Measurements from ENCODE around the gene MKLN1. TPM values are rescaled to one million over a fixed set of nuclear protein-coding genes. Genes with fewer than 3 reads are reported as not detected.
"Not testable (repeated sequence)": the region's sequence is repeated elsewhere in the genome, so short reads cannot be mapped to it uniquely, and the experiment has no call there.

MKLN1 gene
- total RNA-seq, 2 experiments from 2014 or later, result 35.5 to 41.4 TPM

DNA sequence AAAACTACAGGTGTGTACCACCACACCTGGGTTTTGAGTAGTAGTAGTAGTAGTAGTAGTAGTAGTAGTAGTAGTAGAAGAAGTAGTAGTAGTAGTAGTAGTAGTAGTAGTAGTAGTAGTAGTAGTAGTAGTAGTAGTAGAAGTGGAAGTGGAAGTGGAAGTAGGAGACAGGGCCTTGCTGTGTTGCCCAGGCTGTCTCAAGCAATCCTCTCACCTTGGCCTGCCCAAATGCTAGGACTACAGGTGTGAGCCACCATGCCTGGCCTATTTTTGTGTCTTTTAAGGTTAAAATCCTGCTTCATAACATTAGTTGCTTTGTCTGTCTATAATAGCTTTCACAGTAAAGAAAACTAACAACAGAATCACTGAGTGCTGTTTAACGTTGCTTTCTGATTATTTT is 117.0 kb downstream of the MKLN1 start:
- CTCF ChIA-PET, result no interaction called here
- Mint-ChIP-seq H3K27ac (no peak overlapping the region), H3K36me3 (peaks cover 29% of the 10 kb centered on the region), H3K4me1 (no peaks in the 10 kb centered on the region), H3K4me3 (no peak overlapping the region), H3K9me3 (ENCODE audit: low read depth) (peaks cover 15% of the 10 kb centered on the region), H3K27me3 (no peaks in the 10 kb centered on the region)
- no peak for DNase-seq
- ATAC-seq, result no peak

DNA sequence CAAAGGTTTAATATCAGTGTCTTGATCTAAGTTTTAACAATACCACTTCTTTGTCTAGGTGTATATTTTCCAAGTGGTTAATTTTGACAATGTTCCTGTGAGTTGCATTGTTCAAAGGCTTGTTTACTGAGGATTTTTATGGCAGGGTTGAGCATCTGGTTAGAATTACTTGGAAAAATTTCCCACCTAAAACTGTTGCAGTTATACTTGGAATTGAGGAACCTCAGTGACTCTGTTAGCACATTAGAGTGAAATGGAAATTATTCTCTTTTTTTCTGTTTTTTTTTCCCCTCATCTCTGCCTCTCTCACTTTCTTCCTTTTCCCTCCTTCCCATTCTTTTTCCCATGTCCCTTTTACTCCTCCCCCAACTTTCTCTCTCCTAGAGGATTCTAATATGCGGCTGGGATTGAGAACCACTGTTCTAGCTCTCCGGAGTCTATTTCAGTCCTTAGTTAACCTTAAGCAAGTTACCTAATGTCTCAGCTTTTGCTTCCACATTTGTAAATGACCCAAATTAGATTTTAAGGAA is 121.8 kb downstream of the MKLN1 start:
- H3K36me3 Mint-ChIP-seq, result peaks cover 14% of the 10 kb centered on the region

DNA sequence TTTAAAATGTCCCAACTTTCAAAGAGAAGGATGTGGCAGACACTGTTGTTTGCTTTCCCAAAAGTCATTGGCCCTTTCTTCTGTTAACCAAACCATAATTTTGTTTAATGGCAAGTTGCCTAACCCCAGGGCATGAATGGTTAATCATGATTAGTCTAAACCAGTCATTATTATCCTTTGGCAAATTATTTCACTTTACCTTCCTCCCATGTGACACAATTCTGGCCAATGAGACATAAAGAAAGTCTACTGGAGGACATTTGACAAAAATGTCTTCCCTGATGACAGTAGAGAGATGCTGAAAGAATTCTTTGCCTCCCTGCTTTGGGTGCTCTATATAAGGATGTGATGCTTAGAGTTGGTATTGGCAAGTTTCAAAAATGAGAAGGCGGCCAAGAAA is 126.8 kb downstream of the MKLN1 start:
- DNase-seq (no peak), ATAC-seq (no peak)
- Mint-ChIP-seq H3K4me3 (no peak overlapping the region), H3K27me3 (no peaks in the 10 kb centered on the region), H3K4me1 (no peaks in the 10 kb centered on the region), H3K9me3 (ENCODE audit: low read depth) (no peaks in the 10 kb centered on the region), H3K27ac (no peak overlapping the region), H3K36me3 (peaks cover 21% of the 10 kb centered on the region)
- CTCF ChIA-PET, result no interaction called here

More for the DNA sequence above, 121.8 kb downstream of the MKLN1 start:
- Mint-ChIP-seq H3K4me1 (no peaks in the 10 kb centered on the region), H3K4me3 (no peak overlapping the region), H3K9me3 (ENCODE audit: low read depth) (no peaks in the 10 kb centered on the region), H3K27me3 (no peaks in the 10 kb centered on the region), H3K27ac (no peak overlapping the region)
- ATAC-seq (no peak), DNase-seq (no peak)
- CTCF ChIA-PET, result no interaction called here

DNA sequence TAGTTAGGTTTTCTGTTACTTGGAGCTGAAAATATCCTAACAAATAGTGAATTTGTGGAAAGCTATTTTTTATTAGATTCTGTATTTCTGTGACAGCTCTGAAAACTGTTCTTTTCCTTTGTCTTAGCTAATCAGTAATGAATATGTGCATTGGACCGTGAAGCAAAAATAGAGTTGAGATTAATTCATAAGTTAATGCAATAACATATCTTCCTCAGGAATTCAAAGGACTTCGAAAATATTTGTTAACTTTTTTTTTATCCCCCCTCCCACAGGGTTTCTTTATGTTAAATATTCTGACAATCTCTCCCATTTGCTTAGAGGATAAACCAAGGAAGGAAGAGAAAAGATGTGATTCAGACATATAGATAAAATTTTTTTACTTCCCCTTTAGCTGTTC is 127.3 kb downstream of the MKLN1 start:
- ATAC-seq (no peak), DNase-seq (no peak)
- no peaks in the 10 kb centered on the region for H3K9me3 Mint-ChIP-seq (ENCODE audit: low read depth)
- H3K4me3 Mint-ChIP-seq, result no peak overlapping the region
- CTCF ChIA-PET, result no interaction called here
- H3K4me1 Mint-ChIP-seq, result no peaks in the 10 kb centered on the region
- no peaks in the 10 kb centered on the region for H3K27me3 Mint-ChIP-seq
- H3K27ac Mint-ChIP-seq, result no peak overlapping the region
- peaks cover 19% of the 10 kb centered on the region for H3K36me3 Mint-ChIP-seq

DNA sequence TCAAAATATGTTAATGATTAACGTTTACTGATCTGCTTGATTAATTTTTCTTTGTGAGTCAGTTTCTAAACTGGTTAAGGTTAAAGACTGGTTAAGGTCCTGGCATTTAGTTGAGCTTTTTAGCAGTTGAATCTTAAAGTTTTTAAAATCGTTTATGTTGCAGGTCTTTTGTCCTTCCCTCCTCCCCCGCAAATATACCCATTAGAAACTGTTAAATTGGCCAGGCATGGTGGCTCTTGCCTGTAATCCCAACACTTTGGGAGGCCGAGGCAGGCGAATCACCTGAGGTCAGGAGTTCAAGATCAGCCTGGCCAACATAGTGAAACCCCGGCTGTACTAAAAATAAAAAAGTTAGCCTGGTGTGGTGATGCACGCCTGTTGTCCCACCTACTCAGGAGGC is 127.9 kb downstream of the MKLN1 start:
- peaks cover 19% of the 10 kb centered on the region for H3K36me3 Mint-ChIP-seq
- DNase-seq (no peak), ATAC-seq (no peak)
- CTCF ChIA-PET, result no interaction called here
- H3K27me3 Mint-ChIP-seq, result no peaks in the 10 kb centered on the region
- H3K4me1 Mint-ChIP-seq, result no peaks in the 10 kb centered on the region
- no peak overlapping the region for H3K4me3 Mint-ChIP-seq
- H3K9me3 Mint-ChIP-seq (ENCODE audit: low read depth), result no peaks in the 10 kb centered on the region
- no peak overlapping the region for H3K27ac Mint-ChIP-seq

DNA sequence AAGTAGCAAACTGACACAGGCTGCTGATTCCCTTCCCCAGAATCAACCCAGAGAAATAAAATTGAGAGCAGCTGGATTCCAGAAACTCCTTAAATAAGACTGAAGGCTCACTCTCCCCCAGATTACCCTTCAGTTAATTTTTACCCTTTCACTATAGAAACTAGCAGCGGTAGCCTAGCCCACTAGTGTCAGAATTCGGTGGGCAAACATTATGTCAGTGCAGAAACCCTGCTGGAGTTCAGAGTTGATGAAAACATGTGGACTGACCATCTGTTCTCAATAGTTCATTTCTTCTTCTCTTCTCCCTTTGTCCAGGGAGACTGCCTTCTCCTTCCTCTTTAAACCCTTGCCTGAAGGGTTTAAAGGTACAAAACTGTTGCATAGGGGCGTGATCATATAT is 128.7 kb downstream of the MKLN1 start:
- no peak for ATAC-seq
- Mint-ChIP-seq H3K27ac (no peak overlapping the region), H3K4me3 (no peak overlapping the region), H3K36me3 (peaks cover 21% of the 10 kb centered on the region), H3K27me3 (no peaks in the 10 kb centered on the region), H3K4me1 (no peaks in the 10 kb centered on the region), H3K9me3 (ENCODE audit: low read depth) (no peaks in the 10 kb centered on the region)
- DNase-seq, result no peak
- CTCF ChIA-PET, result no interaction called here

DNA sequence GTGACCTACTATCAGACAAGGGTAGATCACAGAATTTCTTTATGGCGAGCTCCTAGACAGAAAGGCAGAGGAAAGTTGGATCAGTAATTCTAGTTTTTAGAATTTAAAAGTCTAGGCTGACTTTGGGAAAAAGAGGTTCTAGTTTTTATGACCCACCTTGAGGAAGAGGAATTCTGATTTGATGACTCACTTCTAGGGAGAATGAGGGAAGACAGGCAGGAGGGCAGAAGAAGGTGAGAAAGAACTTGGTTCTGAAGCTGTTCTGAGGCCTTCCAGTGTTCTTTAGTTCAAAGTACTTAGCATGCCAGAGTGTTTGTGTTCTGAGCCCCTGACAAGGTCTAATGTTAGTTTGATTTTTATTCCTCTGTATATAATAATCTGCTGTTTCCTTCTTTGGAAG is 131.6 kb downstream of the MKLN1 start:
- no peak overlapping the region for H3K4me3 Mint-ChIP-seq
- CTCF ChIA-PET, result interaction anchor here (1.0 kb wide), 1 partner anchor 49 kb away, joined by 3 read pairs; no protein-coding TSS in a partner anchor
- peaks cover 27% of the 10 kb centered on the region for H3K36me3 Mint-ChIP-seq
- DNase-seq (no peak), ATAC-seq (no peak)
- H3K27me3 Mint-ChIP-seq, result no peaks in the 10 kb centered on the region
- H3K27ac Mint-ChIP-seq, result no peak overlapping the region
- no peaks in the 10 kb centered on the region for H3K9me3 Mint-ChIP-seq (ENCODE audit: low read depth)
- H3K4me1 Mint-ChIP-seq, result no peaks in the 10 kb centered on the region

DNA sequence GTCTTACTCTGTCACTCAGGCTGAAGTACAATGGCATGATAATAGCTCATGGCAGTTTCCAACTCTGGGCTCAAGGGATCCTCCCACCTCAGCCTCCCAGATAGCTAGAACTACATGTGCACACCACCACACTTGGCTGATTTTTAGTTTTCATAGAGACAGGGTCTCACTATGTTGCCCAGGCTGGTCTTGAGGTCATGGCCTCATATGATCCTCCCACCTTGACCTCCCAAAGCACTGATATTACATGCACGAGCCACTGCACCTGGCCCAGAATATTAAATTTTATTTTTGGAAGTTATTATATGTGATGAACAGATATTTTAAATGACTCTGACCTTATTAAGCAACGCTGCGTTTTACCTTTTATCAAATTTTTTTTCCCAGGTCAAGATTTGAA is 134.4 kb downstream of the MKLN1 start:
- no peak overlapping the region for H3K27ac Mint-ChIP-seq
- no peak overlapping the region for H3K4me3 Mint-ChIP-seq
- no peaks in the 10 kb centered on the region for H3K9me3 Mint-ChIP-seq (ENCODE audit: low read depth)
- no peak for ATAC-seq
- DNase-seq, result no peak
- peaks cover 30% of the 10 kb centered on the region for H3K36me3 Mint-ChIP-seq
- no peaks in the 10 kb centered on the region for H3K4me1 Mint-ChIP-seq
- CTCF ChIA-PET, result no interaction called here
- H3K27me3 Mint-ChIP-seq, result no peaks in the 10 kb centered on the region

DNA sequence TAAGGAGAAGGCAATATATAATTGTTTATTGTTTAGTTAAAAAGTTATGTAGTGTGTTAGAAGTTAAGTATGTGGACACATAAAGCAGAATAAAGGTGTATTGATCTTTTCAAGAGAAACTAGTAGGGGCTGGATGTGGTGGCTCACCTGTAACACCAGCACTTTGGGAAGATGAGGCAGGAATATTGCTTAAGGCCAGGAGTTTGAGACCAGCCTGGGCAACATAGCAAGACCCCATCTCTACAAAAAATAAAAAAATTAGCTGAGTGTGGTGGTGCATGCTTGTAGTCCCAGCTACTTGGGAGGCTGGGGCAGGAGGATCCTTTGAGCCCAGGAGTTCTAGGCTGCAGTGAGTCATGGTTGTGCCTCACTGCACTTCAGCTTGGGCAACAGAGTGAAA is 135.0 kb downstream of the MKLN1 start:
- peaks cover 31% of the 10 kb centered on the region for H3K36me3 Mint-ChIP-seq
- H3K4me1 Mint-ChIP-seq; H3K27me3 Mint-ChIP-seq; ATAC-seq; H3K27ac Mint-ChIP-seq; H3K4me3 Mint-ChIP-seq; CTCF ChIA-PET; H3K9me3 Mint-ChIP-seq (ENCODE audit: low read depth); DNase-seq: not testable (repeated sequence)

DNA sequence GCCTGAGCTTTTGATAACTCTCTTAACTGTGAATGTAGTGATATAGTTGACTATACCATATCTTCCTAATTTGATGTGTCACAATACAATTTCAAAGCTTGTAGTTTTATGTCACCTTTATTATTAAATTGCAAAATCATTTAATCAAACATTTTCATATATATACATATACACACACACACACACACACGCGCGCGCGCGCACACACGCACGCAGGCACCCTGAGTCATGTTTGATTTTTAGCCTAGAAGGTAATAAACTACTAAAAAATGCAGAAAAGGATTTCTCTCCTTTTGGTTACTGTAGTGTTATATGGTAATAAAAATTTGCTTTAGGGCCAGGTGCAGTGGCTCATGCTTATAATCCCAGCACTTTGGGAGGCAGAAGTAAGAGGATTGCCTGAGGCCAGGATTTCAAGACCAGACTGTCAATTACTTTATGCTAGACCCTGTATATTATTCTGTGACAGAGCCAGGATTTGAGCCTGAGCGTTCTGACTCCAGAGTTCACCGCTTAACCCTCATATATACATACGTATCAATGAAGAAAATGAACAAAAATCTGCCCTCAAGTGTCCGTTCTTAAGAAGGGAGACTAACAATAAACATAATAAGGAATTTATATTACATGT is 139.2 kb downstream of the MKLN1 start:
- Mint-ChIP-seq H3K36me3 (peaks cover 35% of the 10 kb centered on the region), H3K27ac (no peak overlapping the region), H3K9me3 (ENCODE audit: low read depth) (no peaks in the 10 kb centered on the region), H3K27me3 (no peaks in the 10 kb centered on the region), H3K4me3 (no peak overlapping the region), H3K4me1 (no peaks in the 10 kb centered on the region)
- ATAC-seq, result no peak
- DNase-seq, result no peak
- CTCF ChIA-PET, result no interaction called here

DNA sequence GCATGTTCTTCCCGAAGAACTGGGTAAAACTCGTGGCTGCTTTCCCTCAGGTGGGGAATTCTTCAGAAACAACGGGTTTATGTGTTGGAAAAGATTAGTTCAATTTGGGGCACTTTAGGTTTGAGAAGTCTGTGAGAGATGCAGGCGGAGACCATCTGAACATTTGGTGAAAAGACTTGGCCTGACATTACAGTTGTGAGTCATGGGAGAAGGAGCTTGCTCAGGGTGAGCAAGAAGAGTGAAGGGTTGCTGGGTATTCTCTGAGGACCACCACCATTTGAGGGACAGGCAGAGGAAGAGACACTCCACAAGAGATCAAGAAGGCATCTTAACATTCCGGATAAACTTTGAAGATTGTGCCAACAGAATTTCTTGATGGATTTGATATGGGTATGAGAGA is 140.1 kb downstream of the MKLN1 start:
- no peaks in the 10 kb centered on the region for H3K4me1 Mint-ChIP-seq
- H3K27me3 Mint-ChIP-seq, result no peaks in the 10 kb centered on the region
- H3K4me3 Mint-ChIP-seq, result no peak overlapping the region
- DNase-seq (no peak), ATAC-seq (no peak)
- peaks cover 33% of the 10 kb centered on the region for H3K36me3 Mint-ChIP-seq
- no peak overlapping the region for H3K27ac Mint-ChIP-seq
- CTCF ChIA-PET, result no interaction called here
- H3K9me3 Mint-ChIP-seq (ENCODE audit: low read depth), result no peaks in the 10 kb centered on the region

DNA sequence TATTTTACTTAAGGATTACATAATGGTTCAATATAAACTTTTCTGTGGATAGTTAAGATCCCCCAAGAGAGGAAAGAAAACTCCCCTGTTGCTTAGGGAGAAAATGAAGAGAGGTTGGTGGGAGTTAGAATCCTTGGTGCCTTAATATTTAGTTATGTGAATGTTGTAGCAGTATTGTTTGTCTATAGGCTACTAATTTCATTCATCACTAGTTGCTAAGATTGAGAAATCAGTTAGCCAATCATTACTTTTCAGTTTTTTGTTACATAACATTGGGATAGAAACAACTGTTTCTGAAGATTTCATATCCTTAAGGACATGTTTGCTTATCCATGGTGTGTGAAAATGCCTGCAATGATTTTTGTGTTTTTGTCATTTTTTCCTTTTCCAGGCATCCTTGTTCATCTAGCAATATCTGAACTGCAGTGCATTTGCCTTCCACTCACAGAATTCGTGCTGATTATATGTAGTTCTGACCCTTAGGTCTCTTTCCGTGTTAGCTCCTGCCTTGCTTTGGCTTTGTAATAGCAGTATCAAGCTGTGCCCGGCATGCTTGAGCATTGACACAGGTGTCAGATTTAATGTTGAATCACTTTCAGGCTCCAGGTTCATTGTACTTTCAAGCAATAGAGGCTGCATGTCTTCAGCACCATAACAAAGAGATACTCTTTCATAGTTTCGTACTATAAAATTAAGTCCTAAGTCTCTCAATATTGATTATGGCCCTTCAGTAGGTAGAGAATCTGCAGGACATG is 143.8 kb downstream of the MKLN1 start:
- H3K4me3 Mint-ChIP-seq, result no peak overlapping the region
- H3K27me3 Mint-ChIP-seq, result no peaks in the 10 kb centered on the region
- DNase-seq (no peak), ATAC-seq (no peak)
- H3K4me1 Mint-ChIP-seq, result no peaks in the 10 kb centered on the region
- peaks cover 26% of the 10 kb centered on the region for H3K36me3 Mint-ChIP-seq
- no peaks in the 10 kb centered on the region for H3K9me3 Mint-ChIP-seq (ENCODE audit: low read depth)
- CTCF ChIA-PET, result no interaction called here
- no peak overlapping the region for H3K27ac Mint-ChIP-seq

DNA sequence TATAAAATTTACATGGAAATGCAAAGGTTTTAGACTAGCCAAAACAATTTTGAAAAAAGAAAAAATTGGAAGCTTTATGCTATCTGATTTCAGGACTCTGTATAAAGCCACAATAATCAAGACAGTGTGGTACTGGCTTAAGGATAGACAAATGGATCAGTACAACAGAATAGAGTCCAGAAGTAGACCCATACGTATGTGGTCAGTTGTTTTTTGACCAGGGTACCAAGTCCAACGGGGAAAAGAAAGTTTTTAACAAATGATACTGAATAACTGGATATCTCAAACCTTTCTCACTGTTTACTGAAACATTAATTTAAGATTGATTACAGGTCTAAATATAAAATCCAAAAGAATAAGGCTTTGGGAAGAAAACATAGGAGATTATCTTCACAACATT is 149.1 kb downstream of the MKLN1 start:
- Mint-ChIP-seq H3K27ac (no peak overlapping the region), H3K4me1 (no peaks in the 10 kb centered on the region), H3K36me3 (peaks cover 14% of the 10 kb centered on the region), H3K27me3 (no peaks in the 10 kb centered on the region), H3K9me3 (ENCODE audit: low read depth) (no peaks in the 10 kb centered on the region), H3K4me3 (no peak overlapping the region)
- ATAC-seq (no peak), DNase-seq (no peak)
- CTCF ChIA-PET, result no interaction called here

Data from activated CD8-positive, alpha-beta memory T cell treated with anti-CD3 and anti-CD28 coated beads, Interleukin-2, amount 10 ng/mL, durations not matched to agents 7 days and 5 days (primary cell).